Neural cell (in vitro differentiated cells): Measurements from ENCODE around the gene DRAM1. TPM values are rescaled to one million over a fixed set of nuclear protein-coding genes. Genes with fewer than 3 reads are reported as not detected.

ENCODE experiments used
- H2AFZ ChIP-seq: fragments of 200-600, 300-800 bp; sonication (generic), shearing (Covaris generic); 2 replicates; pipeline ENCODE4 v1.6.0; 2014; ENCODE audit warnings: low read depth, mild to moderate bottlenecking, antibody characterized with exemption, low read length, moderate library complexity
- H3F3A ChIP-seq: fragments of 200-600 bp; shearing (Covaris generic); 2 replicates; pipeline ENCODE4 v1.6.1; 2016; ENCODE audit warnings: mild to moderate bottlenecking, moderate library complexity, mixed read lengths, antibody characterized with exemption, low read length; ENCODE audit not compliant: insufficient read depth, poor library complexity, severe bottlenecking
- H3K27ac ChIP-seq: fragments of 200-600, 300-800 bp; sonication (generic), shearing (Covaris generic); 2 replicates; pipeline ENCODE4 v1.5.1; 2014; ENCODE audit warnings: mild to moderate bottlenecking, low read length, moderate library complexity
- H3K27me3 ChIP-seq: fragments of 300-800, 200-600 bp; sonication (generic), shearing (Covaris generic); 2 replicates; pipeline ENCODE4 v1.6.0; 2014; ENCODE audit warnings: mild to moderate bottlenecking, low read depth, low read length, moderate library complexity; ENCODE audit not compliant: insufficient read depth
- H3K36me3 ChIP-seq: fragments of 300-800, 200-600 bp; sonication (generic), shearing (Covaris generic); 2 replicates; pipeline ENCODE4 v1.5.1; 2014; ENCODE audit warnings: mild to moderate bottlenecking, antibody characterized with exemption, low read length, moderate library complexity; ENCODE audit not compliant: insufficient read depth
- H3K4me2 ChIP-seq: fragments of 300-800, 200-600 bp; sonication (generic), shearing (Covaris generic); 2 replicates; pipeline ENCODE4 v1.6.0; 2014; ENCODE audit warnings: mild to moderate bottlenecking, low read length
- H3K4me3 ChIP-seq: fragments of 300-800, 200-600 bp; sonication (generic), shearing (Covaris generic); 2 replicates; pipeline ENCODE4 v1.5.1; 2014; ENCODE audit warnings: mild to moderate bottlenecking, low read length, moderate library complexity
- H3K79me2 ChIP-seq: fragments of 200-600 bp; shearing (Covaris generic); replicated peaks from 2 replicates; pipeline ENCODE4 v1.6.0; 2014; ENCODE audit warnings: mild to moderate bottlenecking, low read length, moderate library complexity; ENCODE audit not compliant: insufficient read depth
- H3K9ac ChIP-seq: fragments of 300-800, 200-600 bp; sonication (generic), shearing (Covaris generic); 2 replicates; pipeline ENCODE4 v1.6.1; 2016; ENCODE audit warnings: mild to moderate bottlenecking, low read length, mixed read lengths
- H3K9me2 ChIP-seq: fragments of 200-600 bp; shearing (Covaris generic); 2 replicates; pipeline ENCODE4 v1.6.1; 2016; ENCODE audit warnings: mild to moderate bottlenecking, low read length, mixed read lengths; ENCODE audit not compliant: insufficient read depth
- H3K9me3 ChIP-seq: fragments of 200-600, 300-800 bp; sonication (generic), shearing (Covaris generic); 2 replicates; pipeline ENCODE4 v1.6.1; 2016; ENCODE audit warnings: mild to moderate bottlenecking, mixed run types, low read length, moderate library complexity, mixed read lengths
- H4K20me1 ChIP-seq: fragments of 200-600 bp; shearing (Covaris generic); 2 replicates; pipeline ENCODE4 v1.6.1; 2016; ENCODE audit warnings: mild to moderate bottlenecking, mixed run types; ENCODE audit not compliant: insufficient read depth
- EP300 ChIP-seq: fragments of 450-650 bp; conservative IDR thresholded peaks from 2 replicates; pipeline ENCODE4 v1.6.1; 2014; ENCODE audit warnings: antibody characterized with exemption, mild to moderate bottlenecking, moderate library complexity; ENCODE audit not compliant: poor library complexity, severe bottlenecking
- EZH2 ChIP-seq: fragments of 200-600, 300-800 bp; shearing (Covaris generic), sonication (generic); IDR thresholded peaks from 2 replicates; pipeline ENCODE4 v1.6.1; 2014; ENCODE audit warnings: antibody characterized with exemption, low read length, borderline replicate concordance, mild to moderate bottlenecking; ENCODE audit not compliant: insufficient read depth, poor library complexity, severe bottlenecking
- MXI1 ChIP-seq: fragments of 450-650 bp; conservative IDR thresholded peaks from 2 replicates; pipeline ENCODE4 v1.6.1; 2014; ENCODE audit warnings: antibody characterized with exemption, mild to moderate bottlenecking; ENCODE audit not compliant: poor library complexity, severe bottlenecking
- POLR2AphosphoS5 ChIP-seq: IDR thresholded peaks from 2 replicates; pipeline ENCODE4 v1.6.1; 2012
- RAD21 ChIP-seq: fragments of 450-650 bp; conservative IDR thresholded peaks from 2 replicates; pipeline ENCODE4 v1.6.1; 2014; ENCODE audit warnings: antibody characterized with exemption, mild to moderate bottlenecking, moderate library complexity
- SMC3 ChIP-seq: fragments of 450-650 bp; conservative IDR thresholded peaks from 2 replicates; pipeline ENCODE4 v1.6.1; 2014; ENCODE audit warnings: antibody characterized with exemption, mild to moderate bottlenecking, moderate library complexity; ENCODE audit not compliant: poor library complexity
- TAF1 ChIP-seq: IDR thresholded peaks from 2 replicates; pipeline ENCODE4 v1.6.1; 2012; ENCODE audit warnings: low read depth
- polyA plus RNA-seq: library from polyadenylated mRNA; depleted of rRNA; stranded (reverse); fragments of >200 nt; gene quantifications from 2 replicates; pipeline ENCODE4 v1.2.3, GENCODE V29; 2014
- TF ChIP-seq, protein P1 (sequence below): IDR thresholded peaks from 2 replicates; pipeline ENCODE4 v1.6.1; 2012; ENCODE audit warnings: borderline replicate concordance
- TF ChIP-seq, protein P2 (sequence below): fragments of 450-650 bp; IDR thresholded peaks from 2 replicates; pipeline ENCODE4 v1.5.1; 2014; ENCODE audit warnings: antibody characterized with exemption, mild to moderate bottlenecking, moderate library complexity; ENCODE audit not compliant: poor library complexity, severe bottlenecking

Gene DRAM1
- polyA plus RNA-seq, 1 donor from 2014 or later = 0.17 TPM

DNA sequence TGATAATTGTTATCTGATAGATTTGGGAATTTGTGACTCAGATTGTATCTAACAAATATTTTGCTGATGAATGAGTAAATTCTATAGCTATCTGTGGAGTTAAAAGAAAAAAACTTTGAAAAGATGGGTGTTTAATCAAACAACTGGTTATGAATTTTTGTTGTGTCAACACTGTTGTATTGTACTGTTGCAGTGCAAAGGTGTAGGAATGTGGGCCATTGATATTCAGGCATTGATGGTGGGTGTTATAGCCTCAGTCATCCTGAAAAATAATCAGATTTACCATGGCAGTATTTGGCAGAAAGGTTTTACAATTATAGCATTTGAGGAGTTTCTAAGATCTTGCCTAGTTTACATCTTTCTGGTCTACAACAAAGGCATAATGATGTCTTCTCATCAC, 15.4 kb downstream of the DRAM1 start:
- no peak overlapping the region for H3K9ac ChIP-seq
- no peaks in the 10 kb centered on the region for H3K27me3 ChIP-seq
- H3K36me3 ChIP-seq = no peaks in the 10 kb centered on the region
- no peaks in the 10 kb centered on the region for H3K9me3 ChIP-seq
- H3K4me3 ChIP-seq = no peak overlapping the region
- TF ChIP-seq, protein P1, sequence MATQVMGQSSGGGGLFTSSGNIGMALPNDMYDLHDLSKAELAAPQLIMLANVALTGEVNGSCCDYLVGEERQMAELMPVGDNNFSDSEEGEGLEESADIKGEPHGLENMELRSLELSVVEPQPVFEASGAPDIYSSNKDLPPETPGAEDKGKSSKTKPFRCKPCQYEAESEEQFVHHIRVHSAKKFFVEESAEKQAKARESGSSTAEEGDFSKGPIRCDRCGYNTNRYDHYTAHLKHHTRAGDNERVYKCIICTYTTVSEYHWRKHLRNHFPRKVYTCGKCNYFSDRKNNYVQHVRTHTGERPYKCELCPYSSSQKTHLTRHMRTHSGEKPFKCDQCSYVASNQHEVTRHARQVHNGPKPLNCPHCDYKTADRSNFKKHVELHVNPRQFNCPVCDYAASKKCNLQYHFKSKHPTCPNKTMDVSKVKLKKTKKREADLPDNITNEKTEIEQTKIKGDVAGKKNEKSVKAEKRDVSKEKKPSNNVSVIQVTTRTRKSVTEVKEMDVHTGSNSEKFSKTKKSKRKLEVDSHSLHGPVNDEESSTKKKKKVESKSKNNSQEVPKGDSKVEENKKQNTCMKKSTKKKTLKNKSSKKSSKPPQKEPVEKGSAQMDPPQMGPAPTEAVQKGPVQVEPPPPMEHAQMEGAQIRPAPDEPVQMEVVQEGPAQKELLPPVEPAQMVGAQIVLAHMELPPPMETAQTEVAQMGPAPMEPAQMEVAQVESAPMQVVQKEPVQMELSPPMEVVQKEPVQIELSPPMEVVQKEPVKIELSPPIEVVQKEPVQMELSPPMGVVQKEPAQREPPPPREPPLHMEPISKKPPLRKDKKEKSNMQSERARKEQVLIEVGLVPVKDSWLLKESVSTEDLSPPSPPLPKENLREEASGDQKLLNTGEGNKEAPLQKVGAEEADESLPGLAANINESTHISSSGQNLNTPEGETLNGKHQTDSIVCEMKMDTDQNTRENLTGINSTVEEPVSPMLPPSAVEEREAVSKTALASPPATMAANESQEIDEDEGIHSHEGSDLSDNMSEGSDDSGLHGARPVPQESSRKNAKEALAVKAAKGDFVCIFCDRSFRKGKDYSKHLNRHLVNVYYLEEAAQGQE = no peak
- TF ChIP-seq, protein P2, sequence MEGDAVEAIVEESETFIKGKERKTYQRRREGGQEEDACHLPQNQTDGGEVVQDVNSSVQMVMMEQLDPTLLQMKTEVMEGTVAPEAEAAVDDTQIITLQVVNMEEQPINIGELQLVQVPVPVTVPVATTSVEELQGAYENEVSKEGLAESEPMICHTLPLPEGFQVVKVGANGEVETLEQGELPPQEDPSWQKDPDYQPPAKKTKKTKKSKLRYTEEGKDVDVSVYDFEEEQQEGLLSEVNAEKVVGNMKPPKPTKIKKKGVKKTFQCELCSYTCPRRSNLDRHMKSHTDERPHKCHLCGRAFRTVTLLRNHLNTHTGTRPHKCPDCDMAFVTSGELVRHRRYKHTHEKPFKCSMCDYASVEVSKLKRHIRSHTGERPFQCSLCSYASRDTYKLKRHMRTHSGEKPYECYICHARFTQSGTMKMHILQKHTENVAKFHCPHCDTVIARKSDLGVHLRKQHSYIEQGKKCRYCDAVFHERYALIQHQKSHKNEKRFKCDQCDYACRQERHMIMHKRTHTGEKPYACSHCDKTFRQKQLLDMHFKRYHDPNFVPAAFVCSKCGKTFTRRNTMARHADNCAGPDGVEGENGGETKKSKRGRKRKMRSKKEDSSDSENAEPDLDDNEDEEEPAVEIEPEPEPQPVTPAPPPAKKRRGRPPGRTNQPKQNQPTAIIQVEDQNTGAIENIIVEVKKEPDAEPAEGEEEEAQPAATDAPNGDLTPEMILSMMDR = no peak
- TF ChIP-seq EZH2 (no peak), TAF1 (no peak), POLR2AphosphoS5 (no peak), SMC3 (no peak)
- no peak overlapping the region for H3K4me2 ChIP-seq
- H3K9me2 ChIP-seq = no peaks in the 10 kb centered on the region
- no peak overlapping the region for H2AFZ ChIP-seq
- no peaks in the 10 kb centered on the region for H4K20me1 ChIP-seq
- H3K79me2 ChIP-seq = no peaks in the 10 kb centered on the region
- H3F3A ChIP-seq = no peaks in the 10 kb centered on the region
- H3K27ac ChIP-seq = no peak overlapping the region

GRCh38 chr12:101901777-101902176, 24.4 kb downstream of the DRAM1 start:
- Histone ChIP-seq H3K4me3 (no peak overlapping the region), H3F3A (no peaks in the 10 kb centered on the region), H4K20me1 (no peaks in the 10 kb centered on the region), H3K27ac (no peak overlapping the region), H3K4me2 (no peak overlapping the region), H3K9me2 (no peaks in the 10 kb centered on the region), H3K9me3 (no peaks in the 10 kb centered on the region), H3K79me2 (no peaks in the 10 kb centered on the region), H3K27me3 (no peaks in the 10 kb centered on the region), H2AFZ (no peak overlapping the region), H3K9ac (no peak overlapping the region), H3K36me3 (no peaks in the 10 kb centered on the region)
- no peak for TF ChIP-seq EP300
- TF ChIP-seq RAD21 = no peak
- TF ChIP-seq POLR2AphosphoS5 = no peak
- no peak for TF ChIP-seq SMC3
- no peak for TF ChIP-seq EZH2
- TF ChIP-seq, protein P1 = no peak
- TF ChIP-seq, protein P2 = no peak
- no peak for TF ChIP-seq TAF1
- TF ChIP-seq MXI1 = no peak
